HepG2 (cell line): ENCODE data around the gene LHB. TPM values are rescaled to one million over a fixed set of nuclear protein-coding genes. Genes with fewer than 3 reads are reported as not detected.
A peak's percentile ranks its signal among the peaks of the same experiment; 100 is the strongest.

Experiments
- BCL6 ChIP-seq: IDR thresholded peaks from 2 replicates; pipeline ENCODE4 v1.6.1; 2016; ENCODE audit warnings: missing genetic modification reagents, missing compliant biosample characterization
- CAMTA2 ChIP-seq: sonication (generic); formaldehyde crosslinking; IDR thresholded peaks from 2 replicates; pipeline ENCODE4 v1.4.0; 2020; ENCODE audit warnings: mild to moderate bottlenecking, missing genetic modification reagents, borderline replicate concordance
- IKZF1 ChIP-seq: fragments of 450-650 bp; IDR thresholded peaks from 2 replicates; pipeline ENCODE4 v1.7.1; 2016
- MAFF ChIP-seq: IDR thresholded peaks from 2 replicates; pipeline ENCODE4 v1.6.1; 2011; ENCODE audit warnings: low read depth, low read length, improper control_type of control experiment
- MAX ChIP-seq: IDR thresholded peaks from 2 replicates; pipeline ENCODE4 v1.6.1; 2012; ENCODE audit warnings: inconsistent platforms
- MIER2 ChIP-seq: IDR thresholded peaks from 2 replicates; pipeline ENCODE4 v1.6.1; 2016; ENCODE audit warnings: missing biosample characterization, missing genetic modification reagents
- MLLT10 ChIP-seq: sonication (generic); formaldehyde crosslinking; IDR thresholded peaks from 2 replicates; pipeline ENCODE4 v1.4.0; 2020; ENCODE audit warnings: missing genetic modification reagents
- NKX3-1 ChIP-seq: sonication (generic); formaldehyde crosslinking; IDR thresholded peaks from 2 replicates; pipeline ENCODE4 v1.5.0; 2020; ENCODE audit warnings: missing genetic modification reagents
- SMAD1 ChIP-seq: sonication (generic); formaldehyde crosslinking; IDR thresholded peaks from 2 replicates; pipeline ENCODE4 v1.4.0; 2020; ENCODE audit warnings: missing genetic modification reagents, low read depth, mild to moderate bottlenecking, borderline replicate concordance
- TCF12 ChIP-seq, 2 experiments: fragments of 450-650 bp in 1 of 2; sonication (generic) in 1 of 2; formaldehyde crosslinking in 1 of 2; IDR thresholded peaks; 2 replicates each; pipeline versions ENCODE4 v1.6.1 to v1.8.0; 2017 to 2022; ENCODE audit warnings: antibody characterized with exemption in 1 of 2, mild to moderate bottlenecking in 1 of 2, missing genetic modification reagents in 1 of 2, moderate library complexity in 1 of 2
- TFE3 ChIP-seq: IDR thresholded peaks from 2 replicates; pipeline ENCODE4 v1.6.1; 2016
- TMF1 ChIP-seq: sonication (generic); formaldehyde crosslinking; IDR thresholded peaks from 2 replicates; pipeline ENCODE4 v1.8.1; 2022; ENCODE audit warnings: low read depth, missing genetic modification reagents
- ZBTB43 ChIP-seq: sonication (generic); formaldehyde crosslinking; conservative IDR thresholded peaks from 2 replicates; pipeline ENCODE4 v1.4.0; 2020; ENCODE audit warnings: missing genetic modification reagents
- ZBTB7B ChIP-seq: sonication (generic); formaldehyde crosslinking; IDR thresholded peaks from 2 replicates; pipeline ENCODE4 v1.4.0; 2020; ENCODE audit warnings: missing genetic modification reagents
- ZFP41 ChIP-seq: sonication (generic); formaldehyde crosslinking; IDR thresholded peaks from 2 replicates; pipeline ENCODE4 v1.4.0; 2020; ENCODE audit warnings: mild to moderate bottlenecking, missing genetic modification reagents, borderline replicate concordance
- ZFY ChIP-seq: sonication (generic); formaldehyde crosslinking; IDR thresholded peaks from 2 replicates; pipeline ENCODE4 v1.4.0; 2020; ENCODE audit warnings: missing genetic modification reagents
- ZNF44 ChIP-seq: sonication (generic); formaldehyde crosslinking; IDR thresholded peaks from 2 replicates; pipeline ENCODE4 v1.5.1; 2020; ENCODE audit warnings: mild to moderate bottlenecking, missing genetic modification reagents
- ZNF598 ChIP-seq: sonication (generic); formaldehyde crosslinking; IDR thresholded peaks from 2 replicates; pipeline ENCODE4 v1.5.1; 2020; ENCODE audit warnings: mild to moderate bottlenecking, missing genetic modification reagents, borderline replicate concordance
- ZNF770 ChIP-seq: sonication (generic); formaldehyde crosslinking; IDR thresholded peaks from 2 replicates; pipeline ENCODE4 v1.5.0; 2020; ENCODE audit warnings: mild to moderate bottlenecking, missing genetic modification reagents
- ZNF878 ChIP-seq: sonication (generic); formaldehyde crosslinking; IDR thresholded peaks from 2 replicates; pipeline ENCODE4 v1.8.1; 2023; ENCODE audit warnings: mild to moderate bottlenecking, missing genetic modification reagents, moderate library complexity
- ZSCAN21 ChIP-seq: sonication (generic); formaldehyde crosslinking; IDR thresholded peaks from 2 replicates; pipeline ENCODE4 v1.8.0; 2022; ENCODE audit warnings: mild to moderate bottlenecking, missing genetic modification reagents, moderate library complexity, borderline replicate concordance
- polyA plus RNA-seq, 8 experiments: library from polyadenylated mRNA; depleted of rRNA in 3 of 8; stranded (reverse) in 7 of 8; unstranded in 1 of 8; fragments of >200 nt; fragmentation: Illumina TruSeq in 4 of 8; extraction: Trizol in 4 of 8; gene quantifications; 2 replicates each; pipeline versions ENCODE4 v1.2.1 to v1.2.3, GENCODE V29; 2011 to 2016; ENCODE audit warnings: low read depth in 4 of 8, missing spikeins in 1 of 8, mixed read lengths in 1 of 8; ENCODE audit not compliant: insufficient read depth in 1 of 8
- total RNA-seq, 5 experiments: library from RNA; depleted of rRNA; stranded (reverse); fragments of >200 nt; fragmentation: Illumina TruSeq; extraction: Trizol; gene quantifications; 2 replicates each; pipeline ENCODE4 v1.2.3, GENCODE V29; 2016; ENCODE audit warnings: low read depth in 1 of 5

Gene LHB
- total and polyA plus RNA-seq, 2 of the 13 experiments (the other 11 are each of a cell fraction or from before 2014, with no cell fraction given): not detected

- TF ChIP-seq CAMTA2 (CRISPR knock-in tag): 0 out of 2 replicates have a peak, but pooled peaks have one; percentile 34
- no peak; the same call in 1 of the 2 replicates for TF ChIP-seq ZFY
- peak; percentile 98 for TF ChIP-seq MAFF
- no peak for TF ChIP-seq MLLT10 (CRISPR knock-in tag)
- 0 out of 2 replicates have a peak, but pooled peaks have one; percentile 55 for TF ChIP-seq SMAD1
- TF ChIP-seq ZBTB7B (CRISPR knock-in tag): 0 out of 2 replicates have a peak, but pooled peaks have one; percentile 27
- no peak for TF ChIP-seq IKZF1
- TF ChIP-seq TFE3 (CRISPR knock-in tag): 0 out of 2 replicates have a peak, but pooled peaks have one; percentile 41
- no peak for TF ChIP-seq ZSCAN21
- 0 out of 2 replicates have a peak, but pooled peaks have one; percentile 60 for TF ChIP-seq ZNF598 (CRISPR knock-in tag)
- no peak for TF ChIP-seq TCF12 (IDR thresholded peaks at IDR 0.05)
- 0 out of 2 replicates have a peak, but pooled peaks have one; percentile 60 for TF ChIP-seq TCF12 (CRISPR knock-in tag; IDR thresholded peaks at IDR 0.05)
- TF ChIP-seq ZBTB43 (CRISPR knock-in tag): 0 out of 2 replicates have a peak, but pooled peaks have one; percentile 9
- TF ChIP-seq NKX3-1 (CRISPR knock-in tag): peak; percentile 73; the same call in 1 of the 2 replicates
- TF ChIP-seq ZNF878 (CRISPR knock-in tag): peak; percentile 75; the same call in 1 of the 2 replicates
- no peak for TF ChIP-seq TMF1
- TF ChIP-seq ZNF770 (CRISPR knock-in tag): peak; percentile 21; the same call in 1 of the 2 replicates
- TF ChIP-seq MAX: peak; percentile 19
- TF ChIP-seq ZFP41 (CRISPR knock-in tag): peak; percentile 87; the same call in 1 of the 2 replicates
- TF ChIP-seq ZNF44 (CRISPR knock-in tag): peak; percentile 24; the same call in 1 of the 2 replicates
- TF ChIP-seq MIER2 (CRISPR knock-in tag): no peak
- TF ChIP-seq BCL6 (CRISPR knock-in tag): no peak
These were observed 49.3 kb downstream of the LHB start (continued) for GRCh38 chr19:48967346-48968178.
